ACHN (cell line): ENCODE measurements around the gene ENC1.

ENCODE experiments used
- DNase-seq: peaks from one replicate; pipeline ENCODE4 v3.0.0-alpha.2; 2015
- in situ Hi-C: cut with HindIII; loops from 2 replicates; pipeline ENCODE4 v1.10.0; 2017; ENCODE audit warnings: low sequenced_read_pairs, low pct_ligation_motif_present, low pct_unique_long_range_greater_than_20kb

ENC1 gene

DNA sequence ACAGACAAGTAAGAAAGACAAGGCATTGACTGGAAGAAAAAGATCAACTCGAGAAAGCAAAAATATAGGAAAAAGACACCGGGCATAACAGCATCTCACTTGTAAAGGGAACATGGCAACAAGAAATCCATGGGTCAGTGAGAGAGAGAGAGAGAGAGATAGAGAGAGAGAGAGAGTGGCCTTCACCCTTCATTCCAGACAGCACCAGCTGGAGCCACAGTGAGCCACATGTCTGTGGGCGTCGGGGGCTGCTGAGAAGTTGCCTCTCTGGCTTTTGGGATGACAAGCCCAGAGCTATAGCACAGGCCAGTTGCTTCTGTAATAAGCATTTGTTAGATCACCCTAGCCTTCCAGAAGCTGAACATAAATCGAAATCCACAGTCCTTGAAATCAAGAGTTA lies 20.3 kb upstream of the ENC1 start:
- no peak for DNase-seq

GRCh38 chr5:74660140-74660539 lies 19.6 kb upstream of the ENC1 start:
- no peak for DNase-seq
- in situ Hi-C loops: loop anchor here (25.0 kb wide), 1 partner anchor 748 kb away; no protein-coding TSS in a partner anchor

More for the DNA sequence above, 20.3 kb upstream of the ENC1 start:
- in situ Hi-C loops: loop anchor here (25.0 kb wide), 1 partner anchor 749 kb away; no protein-coding TSS in a partner anchor

DNA sequence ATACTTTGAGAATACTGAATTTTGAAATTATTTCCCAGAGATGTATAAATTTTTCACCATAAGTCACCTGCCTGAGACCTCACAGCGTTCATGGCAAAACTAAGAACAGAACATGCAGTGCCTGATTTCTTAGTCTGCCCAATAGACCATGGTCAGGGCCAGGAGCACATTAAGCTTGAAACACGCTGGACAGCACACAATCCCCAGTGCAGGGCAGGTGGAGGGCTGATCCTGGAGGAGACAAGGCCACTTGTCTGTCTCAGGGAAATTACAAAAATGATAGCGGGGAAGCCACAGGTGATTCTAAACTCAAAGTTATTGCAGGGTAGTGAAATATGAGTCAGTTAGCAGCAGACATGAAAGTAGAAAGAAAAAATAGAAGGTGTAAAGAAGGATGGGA lies 18.6 kb upstream of the ENC1 start:
- DNase-seq: no peak
- in situ Hi-C loops: loop anchor here (25.0 kb wide), 1 partner anchor 747 kb away; no protein-coding TSS in a partner anchor

DNA sequence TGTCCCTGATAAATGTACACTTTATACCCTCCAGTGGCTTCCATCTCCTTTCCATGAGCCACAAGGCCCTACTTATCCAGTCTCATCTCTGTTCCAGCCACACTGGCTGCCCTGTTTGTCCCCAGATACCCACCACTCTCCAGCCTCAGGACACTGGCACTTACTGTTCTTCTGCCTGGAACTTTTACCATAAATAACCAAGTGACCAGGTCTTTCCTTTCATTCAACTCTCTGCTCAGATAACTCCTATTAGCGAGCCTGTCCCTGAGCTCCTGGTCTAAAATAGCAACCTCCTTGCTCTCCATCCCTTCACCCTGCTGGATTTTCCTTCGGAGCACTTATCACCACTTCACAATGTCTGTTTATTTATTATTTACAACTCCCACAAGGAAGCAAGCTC lies 16.6 kb upstream of the ENC1 start:
- in situ Hi-C loops: loop anchor here (25.0 kb wide), 1 partner anchor 745 kb away; no protein-coding TSS in a partner anchor
- DNase-seq: no peak

DNA sequence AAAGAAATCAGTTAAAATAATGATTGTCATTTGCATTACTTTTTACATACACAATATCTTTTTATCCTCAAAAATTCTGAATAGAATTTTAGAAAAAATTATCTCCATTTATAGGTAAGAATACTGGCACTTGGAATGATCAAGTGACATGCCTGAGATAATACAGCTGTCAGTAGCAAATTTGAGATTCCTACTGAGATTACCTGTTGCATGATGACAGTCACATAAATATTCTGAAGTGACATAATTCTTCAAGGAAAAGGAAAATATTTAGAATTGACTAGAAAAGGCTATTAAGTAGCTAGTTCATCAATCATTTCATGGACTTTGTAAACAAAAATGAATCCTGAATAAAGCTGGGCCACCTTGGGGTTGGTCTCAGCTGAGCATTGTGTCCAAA lies 15.2 kb upstream of the ENC1 start:
- DNase-seq: no peak
- in situ Hi-C loops: loop anchor here (25.0 kb wide), 1 partner anchor 743 kb away; no protein-coding TSS in a partner anchor

DNA sequence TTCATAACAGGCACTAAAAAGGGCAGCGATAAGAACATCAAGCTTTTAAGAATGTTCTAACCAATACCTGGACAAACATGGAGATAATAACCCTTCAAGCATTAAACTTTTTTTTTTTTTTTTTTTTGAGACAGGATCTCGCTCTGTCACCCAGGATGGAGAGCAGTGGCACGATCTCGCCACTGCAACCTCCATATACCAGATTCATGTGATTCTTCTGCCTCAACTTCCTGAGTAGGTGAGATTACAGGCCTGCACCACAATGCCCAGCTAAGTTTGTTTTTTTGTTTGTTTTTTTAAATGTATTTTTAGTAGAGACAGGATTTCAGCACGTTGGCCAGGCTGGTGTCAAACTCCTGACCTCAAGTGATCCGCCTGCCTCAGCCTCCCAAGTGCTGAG lies 14.7 kb upstream of the ENC1 start:
- in situ Hi-C loops: loop anchor here (25.0 kb wide), 1 partner anchor 743 kb away; no protein-coding TSS in a partner anchor
- DNase-seq: no peak

- in situ Hi-C loops: loop anchor here (25.0 kb wide), 1 partner anchor 742 kb away; no protein-coding TSS in a partner anchor
- DNase-seq: no peak
These were observed 13.5 kb upstream of the ENC1 start for GRCh38 chr5:74653991-74654390.

GRCh38 chr5:74652576-74652975 lies 12.0 kb upstream of the ENC1 start:
- in situ Hi-C loops: loop anchor here (25.0 kb wide), 1 partner anchor 740 kb away; no protein-coding TSS in a partner anchor

GRCh38 chr5:74651710-74652109 lies 11.2 kb upstream of the ENC1 start:
- in situ Hi-C loops: loop anchor here (25.0 kb wide), 1 partner anchor 739 kb away; no protein-coding TSS in a partner anchor
- no peak for DNase-seq

More at GRCh38 chr5:74652576-74652975, 12.0 kb upstream of the ENC1 start:
- no peak for DNase-seq

DNA sequence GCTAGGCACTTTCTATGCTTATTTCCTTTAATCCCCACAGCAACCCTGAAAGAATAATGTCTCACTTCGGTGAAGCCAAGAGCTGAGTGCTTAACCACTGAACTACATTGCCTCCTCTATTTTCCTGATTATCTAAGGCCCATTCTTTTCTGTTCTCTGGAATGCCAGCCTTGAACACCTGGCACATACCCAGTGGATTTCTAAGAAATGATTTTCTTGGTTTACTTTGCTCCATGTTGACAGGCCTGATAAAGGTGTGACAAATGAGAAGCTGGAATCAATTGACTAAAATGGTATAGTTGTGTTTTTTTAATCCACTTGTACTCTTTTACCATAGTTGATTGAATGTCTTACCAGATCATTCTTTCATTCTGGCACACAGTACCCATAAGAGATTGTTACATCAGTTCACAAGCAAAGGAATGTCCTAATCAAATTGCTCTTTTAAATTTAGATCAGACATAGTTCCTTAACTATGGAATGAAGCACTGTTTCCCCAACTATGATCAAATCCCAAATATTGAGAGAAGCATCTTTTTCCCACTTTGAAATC lies 9.0 kb upstream of the ENC1 start:
- in situ Hi-C loops: no loop called here
- DNase-seq: no peak

GRCh38 chr5:74648835-74649293 lies 8.3 kb upstream of the ENC1 start:
- peak; percentile 55 for DNase-seq
- in situ Hi-C loops: no loop called here

DNA sequence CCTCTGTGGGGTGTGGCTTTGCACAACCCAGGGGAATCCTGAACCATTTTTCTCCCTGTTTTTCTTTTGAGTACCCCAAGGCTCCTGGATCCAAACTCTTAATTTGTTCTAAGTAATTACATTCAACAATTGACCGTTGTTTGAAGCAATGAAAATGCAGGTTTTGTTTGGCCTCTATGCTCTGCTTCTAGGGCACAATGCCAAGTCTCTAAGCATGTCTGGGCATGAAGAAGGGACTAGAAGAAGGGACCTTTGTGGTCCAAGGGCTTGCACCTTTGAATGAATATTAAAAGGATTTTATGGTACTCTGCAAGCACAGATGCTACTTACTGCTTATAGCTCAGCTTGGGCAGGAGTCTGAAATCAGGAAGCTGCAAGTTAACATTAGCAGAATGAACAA lies 6.6 kb upstream of the ENC1 start:
- DNase-seq: no peak
- in situ Hi-C loops: no loop called here

DNA sequence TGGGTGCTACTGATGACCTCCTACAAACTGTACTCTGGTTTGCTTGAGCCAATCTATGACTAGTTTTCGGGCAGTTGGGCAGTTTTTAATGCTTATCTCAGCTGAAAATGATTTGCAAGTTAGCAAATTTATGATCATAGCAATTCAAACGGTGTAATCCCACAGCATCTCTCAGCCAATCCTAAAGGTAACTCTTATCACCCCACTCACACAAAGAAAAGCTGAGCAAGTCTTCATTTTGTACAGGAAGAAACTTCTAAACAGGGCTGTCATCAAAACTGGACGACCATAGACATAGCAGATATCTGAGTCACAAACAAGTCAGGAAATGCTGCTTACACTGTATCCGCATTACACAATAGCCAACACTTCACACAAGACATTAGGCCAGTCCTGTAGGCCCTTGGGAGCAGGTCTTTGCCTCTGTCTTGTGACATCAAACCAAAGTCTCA lies 2.6 kb upstream of the ENC1 start:
- in situ Hi-C loops: no loop called here
- peak; percentile 55 for DNase-seq

DNA sequence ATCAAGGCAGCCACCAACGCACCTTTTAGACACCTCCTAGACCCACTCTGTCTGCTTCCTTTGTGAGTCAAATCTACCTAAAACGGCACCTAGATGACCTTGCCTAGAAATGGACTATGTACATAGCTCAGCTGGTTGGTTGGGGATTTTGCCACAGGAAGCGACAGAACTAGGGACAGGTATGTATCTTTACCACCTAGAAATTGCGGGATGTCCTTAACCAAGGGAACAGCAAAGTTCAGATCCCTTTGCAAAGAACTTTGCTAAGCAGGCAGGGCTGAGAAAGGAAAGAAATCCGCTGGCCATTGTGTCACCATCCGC lies 2.0 kb upstream of the ENC1 start:
- in situ Hi-C loops: no loop called here
- no peak for DNase-seq

GRCh38 chr5:74641735-74642542 lies 1.4 kb upstream of the ENC1 start:
- in situ Hi-C loops: no loop called here
- peak; percentile 76 for DNase-seq

GRCh38 chr5:74640954-74641734 lies 616 bp upstream of the ENC1 start:
- in situ Hi-C loops: no loop called here
- peak; percentile 81 for DNase-seq

DNA sequence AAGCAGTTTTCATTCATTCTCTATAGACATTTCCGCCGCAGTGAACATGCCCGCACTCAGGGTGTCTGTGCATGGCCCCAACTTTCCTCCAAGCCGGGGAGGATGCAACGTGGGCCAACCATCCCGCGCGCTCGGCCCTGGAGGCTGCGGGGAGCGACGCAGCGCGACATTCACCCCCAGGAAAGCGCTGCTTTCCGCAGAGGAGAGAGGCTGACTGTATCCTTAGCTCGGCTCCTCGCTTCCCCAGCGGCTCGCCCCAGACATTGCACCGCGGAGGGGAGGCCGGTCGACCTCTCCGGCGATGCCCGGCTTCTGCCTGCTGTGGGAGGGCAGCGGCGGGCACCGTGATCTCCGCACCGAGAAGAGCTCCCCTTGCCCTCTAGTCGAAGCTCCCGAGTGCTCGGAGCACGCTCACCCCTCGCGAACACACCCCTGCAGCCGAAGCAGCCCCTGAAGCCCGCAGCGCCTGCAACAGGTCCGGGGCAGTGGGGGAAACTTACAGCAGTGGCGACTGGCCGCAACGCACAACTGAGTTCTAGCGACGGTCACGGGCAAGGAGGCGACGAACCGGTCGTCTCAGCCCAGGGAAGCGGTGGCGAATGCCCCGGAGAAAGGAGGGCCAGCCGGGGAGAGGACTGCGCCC lies 600 bp downstream of the ENC1 start:
- DNase-seq: peak; percentile 43

DNA sequence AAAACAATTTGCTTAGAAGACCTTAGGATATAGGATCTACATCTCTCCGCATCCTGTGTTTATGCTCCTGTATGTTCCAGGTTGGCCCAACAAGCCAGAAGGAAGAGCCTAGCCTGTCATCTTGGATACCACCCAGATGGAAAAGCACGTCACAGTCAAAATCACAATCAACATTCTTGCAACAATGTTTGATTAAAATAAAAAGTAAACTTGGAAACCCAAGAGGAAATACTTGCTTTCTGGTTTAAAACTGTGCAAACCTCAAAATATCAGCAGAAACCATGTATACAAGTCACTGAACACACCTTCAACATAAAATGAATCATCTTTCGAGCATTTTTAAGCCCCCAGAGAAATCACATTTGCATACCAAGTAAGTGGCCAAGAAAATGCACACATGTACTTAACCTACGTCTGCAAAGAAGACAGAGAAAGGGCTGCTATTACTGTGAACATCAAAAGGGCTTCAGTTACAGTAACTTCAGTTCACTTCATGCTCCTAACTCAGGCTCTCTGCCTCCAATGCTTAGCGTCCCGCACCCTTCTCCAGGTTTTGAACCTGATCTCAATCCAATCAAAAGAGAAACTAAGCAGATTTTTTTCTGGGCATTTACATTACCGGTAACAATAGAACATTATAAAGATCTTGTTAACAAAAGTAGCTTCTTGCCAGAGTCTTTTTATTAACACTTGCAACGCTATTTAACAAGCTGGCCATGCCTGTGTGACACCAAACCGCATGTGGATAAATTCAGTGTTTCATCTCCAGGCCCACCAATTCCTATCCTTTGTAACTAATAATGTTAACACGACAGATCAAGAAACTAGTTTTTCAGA lies 1.3 kb downstream of the ENC1 start:
- in situ Hi-C loops: no loop called here
- peak; percentile 40 for DNase-seq

More for the DNA sequence above, 600 bp downstream of the ENC1 start:
- in situ Hi-C loops: no loop called here
